ENCODE data around the gene NOSIP. TPM values are rescaled to one million over a fixed set of nuclear protein-coding genes. Genes with fewer than 3 reads are reported as not detected.

Gene NOSIP
- polyA plus RNA-seq, 1 experiment, result 43.9 TPM

- no peaks in the 10 kb centered on the region; the same call in 1 of the 2 replicates for H3K9me3 ChIP-seq (ENCODE audit: control insufficient read depth, insufficient read depth, low read length)
- DNase-seq (ENCODE audit: low read depth, low spot score), result no peak
- ChIA-PET POLR2A (interaction anchor here (0.6 kb wide), 1 partner anchor 12 kb away, joined by 3 read pairs; no protein-coding TSS in a partner anchor), CTCF (interaction anchor here (1.5 kb wide), 1 partner anchor 30 kb away, joined by 3 read pairs; no protein-coding TSS in a partner anchor)
- no peak for TF ChIP-seq CTCF (IDR thresholded peaks at IDR 0.05; ENCODE audit: low read depth, low read length)
- H3K27me3 ChIP-seq (ENCODE audit: control insufficient read depth, insufficient read depth, low read length), result no peaks in the 10 kb centered on the region
- no peak overlapping the region for H3K4me3 ChIP-seq (ENCODE audit: low read depth, low read length)
- H3K27ac ChIP-seq (ENCODE audit: low read depth, low read length), result no peak overlapping the region
Observed at GRCh38 chr19:49599378-49600295, 19.3 kb upstream of the NOSIP start.

DNA sequence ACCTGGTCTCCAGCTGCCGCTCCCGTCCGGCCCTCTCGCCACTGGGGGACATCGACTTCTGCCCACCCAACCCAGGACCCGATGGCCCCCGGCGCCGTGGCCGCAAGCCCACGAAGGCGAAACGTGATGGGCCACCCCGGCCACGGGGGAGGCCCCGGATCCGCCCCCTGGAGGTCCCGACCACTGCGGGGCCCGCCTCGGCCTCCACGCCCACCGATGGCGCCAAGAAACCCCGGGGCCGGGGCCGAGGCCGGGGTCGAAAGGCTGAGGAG, 17.3 kb upstream of the NOSIP start:
- H3K4me3 ChIP-seq (ENCODE audit: low read depth, low read length), result no peak overlapping the region
- CTCF ChIA-PET, result no interaction called here
- H3K27me3 ChIP-seq (ENCODE audit: control insufficient read depth, insufficient read depth, low read length), result no peaks in the 10 kb centered on the region
- POLR2A ChIA-PET, result no interaction called here
- H3K9me3 ChIP-seq (ENCODE audit: control insufficient read depth, insufficient read depth, low read length), result no peaks in the 10 kb centered on the region; the same call in 1 of the 2 replicates
- H3K27ac ChIP-seq (ENCODE audit: low read depth, low read length), result no peak overlapping the region
- DNase-seq (ENCODE audit: low read depth, low spot score), result no peak
- no peak for TF ChIP-seq CTCF (IDR thresholded peaks at IDR 0.05; ENCODE audit: low read depth, low read length)

DNA sequence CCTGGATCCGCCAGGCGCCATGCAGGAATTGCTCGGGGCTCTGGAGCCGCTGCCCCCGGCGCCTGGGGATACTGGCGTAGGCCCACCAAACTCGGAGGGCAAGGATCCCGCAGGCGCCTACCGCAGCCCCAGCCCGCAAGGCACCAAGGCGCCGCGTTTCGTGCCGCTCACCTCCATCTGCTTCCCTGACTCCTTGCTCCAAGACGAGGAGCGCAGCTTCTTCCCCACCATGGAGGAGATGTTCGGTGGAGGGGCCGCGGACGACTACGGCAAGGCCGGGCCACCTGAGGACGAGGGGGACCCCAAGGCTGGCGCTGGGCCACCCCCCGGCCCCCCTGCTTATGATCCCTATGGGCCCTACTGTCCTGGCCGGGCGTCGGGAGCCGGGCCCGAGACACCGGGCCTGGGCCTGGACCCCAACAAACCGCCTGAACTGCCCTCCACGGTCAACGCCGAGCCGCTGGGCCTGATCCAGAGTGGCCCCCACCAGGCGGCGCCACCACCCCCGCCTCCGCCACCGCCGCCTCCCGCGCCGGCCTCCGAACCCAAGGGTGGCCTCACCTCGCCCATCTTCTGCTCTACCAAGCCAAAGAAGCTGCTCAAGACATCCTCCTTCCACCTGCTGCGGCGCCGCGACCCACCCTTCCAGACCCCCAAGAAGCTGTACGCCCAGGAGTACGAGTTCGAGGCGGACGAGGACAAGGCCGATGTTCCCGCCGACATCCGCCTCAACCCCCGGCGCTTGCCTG, 16.8 kb upstream of the NOSIP start:
- ChIA-PET POLR2A (no interaction called here), CTCF (no interaction called here)
- H3K9me3 ChIP-seq (ENCODE audit: control insufficient read depth, insufficient read depth, low read length), result no peaks in the 10 kb centered on the region; the same call in 1 of the 2 replicates
- no peaks in the 10 kb centered on the region for H3K27me3 ChIP-seq (ENCODE audit: control insufficient read depth, insufficient read depth, low read length)
- H3K27ac ChIP-seq (ENCODE audit: low read depth, low read length), result no peak overlapping the region
- TF ChIP-seq CTCF (IDR thresholded peaks at IDR 0.05; ENCODE audit: low read depth, low read length), result no peak
- DNase-seq (ENCODE audit: low read depth, low spot score), result no peak
- no peak overlapping the region for H3K4me3 ChIP-seq (ENCODE audit: low read depth, low read length)

- H3K9me3 ChIP-seq (ENCODE audit: control insufficient read depth, insufficient read depth, low read length), result no peaks in the 10 kb centered on the region; the same call in 1 of the 2 replicates
- no peak overlapping the region for H3K4me3 ChIP-seq (ENCODE audit: low read depth, low read length)
- POLR2A ChIA-PET, result no interaction called here
- H3K27ac ChIP-seq (ENCODE audit: low read depth, low read length), result no peak overlapping the region
- CTCF ChIA-PET, result no interaction called here
- no peaks in the 10 kb centered on the region for H3K27me3 ChIP-seq (ENCODE audit: control insufficient read depth, insufficient read depth, low read length)
- DNase-seq (ENCODE audit: low read depth, low spot score), result no peak
- TF ChIP-seq CTCF (IDR thresholded peaks at IDR 0.05; ENCODE audit: low read depth, low read length), result no peak
Observed at GRCh38 chr19:49596407-49596806, 16.1 kb upstream of the NOSIP start.
